OCI-LY1 (cell line): ENCODE data around the gene FYTTD1.
A peak's percentile ranks its signal among the peaks of the same experiment; 100 is the strongest.
"Not testable (repeated sequence)": the region's sequence is repeated elsewhere in the genome, so short reads cannot be mapped to it uniquely, and the experiment has no call there.

ENCODE experiments used
- H2AFZ ChIP-seq: fragments of 200-600 bp; sonication (generic), shearing (Covaris generic); 2 replicates; pipeline ENCODE4 v1.6.0; 2014; ENCODE audit warnings: antibody characterized with exemption, mild to moderate bottlenecking, low read length
- H3F3A ChIP-seq: fragments of 200-600 bp; sonication (generic), shearing (Covaris generic); 2 replicates; pipeline ENCODE4 v1.6.0; 2014; ENCODE audit warnings: mild to moderate bottlenecking, antibody characterized with exemption, low read length, moderate library complexity; ENCODE audit not compliant: insufficient read depth
- H3K27ac ChIP-seq: fragments of 200-600 bp; sonication (generic); 2 replicates; pipeline ENCODE4 v1.5.1; 2014; ENCODE audit warnings: low read length, mixed run types, mild to moderate bottlenecking, low read depth; ENCODE audit not compliant: poor library complexity, severe bottlenecking
- H3K27me3 ChIP-seq: fragments of 200-600 bp; sonication (generic); 2 replicates; pipeline ENCODE4 v1.6.0; 2014; ENCODE audit warnings: antibody characterized with exemption, mild to moderate bottlenecking, low read length, moderate library complexity; ENCODE audit not compliant: insufficient read depth
- H3K36me3 ChIP-seq: fragments of 200-600 bp; sonication (generic); 2 replicates; pipeline ENCODE4 v1.6.1; 2014; ENCODE audit warnings: mild to moderate bottlenecking, antibody characterized with exemption, low read length, moderate library complexity, mixed read lengths; ENCODE audit not compliant: insufficient read depth
- H3K4me1 ChIP-seq: fragments of 200-600 bp; sonication (generic); 2 replicates; pipeline ENCODE4 v1.5.1; 2014; ENCODE audit warnings: mild to moderate bottlenecking, low read length, moderate library complexity; ENCODE audit not compliant: insufficient read depth, severe bottlenecking
- H3K4me2 ChIP-seq: fragments of 200-600 bp; sonication (generic), shearing (Covaris generic); 2 replicates; pipeline ENCODE4 v1.6.1; 2014; ENCODE audit warnings: low read length
- H3K4me3 ChIP-seq: fragments of 200-600 bp; sonication (generic); 2 replicates; pipeline ENCODE4 v1.5.1; 2014; ENCODE audit warnings: low read length, low read depth, mild to moderate bottlenecking, mixed read lengths; ENCODE audit not compliant: poor library complexity, severe bottlenecking
- H3K79me2 ChIP-seq: fragments of 200-600 bp; shearing (Covaris generic); 2 replicates; pipeline ENCODE4 v1.6.1; 2016; ENCODE audit warnings: mixed run types, low read length, mixed read lengths; ENCODE audit not compliant: insufficient read depth
- H3K9ac ChIP-seq: fragments of 200-600 bp; sonication (generic), shearing (Covaris generic); 2 replicates; pipeline ENCODE4 v1.6.1; 2014; ENCODE audit warnings: mild to moderate bottlenecking, low read length, mixed read lengths
- H3K9me2 ChIP-seq: fragments of 200-600 bp; sonication (generic), shearing (Covaris generic); 2 replicates; pipeline ENCODE4 v1.6.1; 2014; ENCODE audit warnings: low read depth, mild to moderate bottlenecking, low read length, mixed read lengths
- H3K9me3 ChIP-seq: fragments of 200-600 bp; shearing (Covaris generic); 2 replicates; pipeline ENCODE4 v1.6.1; 2014; ENCODE audit warnings: low read length, mixed read lengths
- H4K20me1 ChIP-seq: fragments of 200-600 bp; sonication (generic), shearing (Covaris generic); 2 replicates; pipeline ENCODE4 v1.6.0; 2016; ENCODE audit warnings: mild to moderate bottlenecking, low read length; ENCODE audit not compliant: insufficient read depth
- CTCF ChIP-seq: fragments of 200-600 bp; sonication (generic), shearing (Covaris generic); IDR thresholded peaks from 2 replicates; pipeline ENCODE4 v1.5.1; 2017; ENCODE audit warnings: mild to moderate bottlenecking, antibody characterized with exemption, low read length, moderate library complexity, mixed read lengths
- EZH2 ChIP-seq: fragments of 200-600 bp; sonication (generic), shearing (Covaris generic); IDR thresholded peaks from 2 replicates; pipeline ENCODE4 v1.8.0; 2017; ENCODE audit warnings: borderline replicate concordance, mixed run types, mild to moderate bottlenecking, antibody characterized with exemption, low read length, moderate library complexity, mixed read lengths

The FYTTD1 gene

GRCh38 chr3:197720694-197721093, 29.0 kb upstream of the FYTTD1 start:
- H3K27ac ChIP-seq: no peak overlapping the region
- TF ChIP-seq EZH2: no peak
- no peak for TF ChIP-seq CTCF
- H3K36me3 ChIP-seq: peaks cover 89% of the 10 kb centered on the region
- H3K4me1 ChIP-seq: no peaks in the 10 kb centered on the region
- no peaks in the 10 kb centered on the region for H3F3A ChIP-seq
- H3K9ac ChIP-seq: no peak overlapping the region
- no peaks in the 10 kb centered on the region for H3K9me2 ChIP-seq
- no peak overlapping the region for H3K4me3 ChIP-seq
- no peaks in the 10 kb centered on the region for H3K27me3 ChIP-seq
- 0 out of 2 replicates have a peak, but pooled peaks cover 2% of the 10 kb centered on the region for H4K20me1 ChIP-seq
- peaks cover 75% of the 10 kb centered on the region for H3K79me2 ChIP-seq
- no peak overlapping the region for H3K4me2 ChIP-seq
- peaks cover 22% of the 10 kb centered on the region for H3K9me3 ChIP-seq
- H2AFZ ChIP-seq: no peak overlapping the region

GRCh38 chr3:197722734-197723133, 26.9 kb upstream of the FYTTD1 start:
- Histone ChIP-seq H3K4me2 (no peak overlapping the region), H3F3A (no peaks in the 10 kb centered on the region), H3K9me2 (no peaks in the 10 kb centered on the region), H4K20me1 (0 out of 2 replicates have a peak, but pooled peaks cover 2% of the 10 kb centered on the region), H3K9me3 (peaks cover 23% of the 10 kb centered on the region), H3K4me3 (no peak overlapping the region), H3K27ac (no peak overlapping the region), H3K79me2 (peaks cover 92% of the 10 kb centered on the region), H2AFZ (no peak overlapping the region), H3K27me3 (no peaks in the 10 kb centered on the region), H3K36me3 (peaks cover 78% of the 10 kb centered on the region), H3K9ac (no peak overlapping the region), H3K4me1 (no peaks in the 10 kb centered on the region)
- TF ChIP-seq CTCF: no peak
- TF ChIP-seq EZH2: no peak

- peak overlapping the region; percentile 56 for H3K27ac ChIP-seq
- H3K4me1 ChIP-seq: peaks cover 38% of the 10 kb centered on the region
- H3K4me3 ChIP-seq, H3K4me2 ChIP-seq, H3K9me2 ChIP-seq, H2AFZ ChIP-seq, H3F3A ChIP-seq, H3K9ac ChIP-seq, H4K20me1 ChIP-seq, H3K27me3 ChIP-seq: not testable (repeated sequence)
- H3K9me3 ChIP-seq: peaks cover 13% of the 10 kb centered on the region
- peaks cover 77% of the 10 kb centered on the region for H3K79me2 ChIP-seq
- H3K36me3 ChIP-seq: peaks cover 54% of the 10 kb centered on the region
Measured at GRCh38 chr3:197727878-197728277, 21.8 kb upstream of the FYTTD1 start.

- Histone ChIP-seq H3K9me3 (peaks cover 9% of the 10 kb centered on the region), H3K27ac (peak overlapping the region; percentile 56), H2AFZ (no peak overlapping the region), H3K27me3 (no peaks in the 10 kb centered on the region), H4K20me1 (no peaks in the 10 kb centered on the region), H3K36me3 (peaks cover 54% of the 10 kb centered on the region), H3K9ac (peak overlapping the region; percentile 2; the same call in 1 of the 2 replicates), H3K4me3 (peak overlapping the region; percentile 8), H3K79me2 (peaks cover 79% of the 10 kb centered on the region), H3K4me1 (peaks cover 44% of the 10 kb centered on the region), H3F3A (no peaks in the 10 kb centered on the region), H3K9me2 (no peaks in the 10 kb centered on the region), H3K4me2 (peak overlapping the region; percentile 26; the same call in 1 of the 2 replicates)
- no peak for TF ChIP-seq CTCF
- no peak for TF ChIP-seq EZH2
Measured at GRCh38 chr3:197728487-197728886, 21.2 kb upstream of the FYTTD1 start.
